Neural cell (in vitro differentiated cells): ENCODE data around the gene TYROBP. TPM values are rescaled to one million over a fixed set of nuclear protein-coding genes. Genes with fewer than 3 reads are reported as not detected.

ENCODE experiments used
- H2AFZ ChIP-seq: fragments of 200-600, 300-800 bp; sonication (generic), shearing (Covaris generic); 2 replicates; pipeline ENCODE4 v1.6.0; 2014; ENCODE audit warnings: low read depth, mild to moderate bottlenecking, antibody characterized with exemption, low read length, moderate library complexity
- H3F3A ChIP-seq: fragments of 200-600 bp; shearing (Covaris generic); 2 replicates; pipeline ENCODE4 v1.6.1; 2016; ENCODE audit warnings: mild to moderate bottlenecking, moderate library complexity, mixed read lengths, antibody characterized with exemption, low read length; ENCODE audit not compliant: insufficient read depth, poor library complexity, severe bottlenecking
- H3K27ac ChIP-seq: fragments of 200-600, 300-800 bp; sonication (generic), shearing (Covaris generic); 2 replicates; pipeline ENCODE4 v1.5.1; 2014; ENCODE audit warnings: mild to moderate bottlenecking, low read length, moderate library complexity
- H3K27me3 ChIP-seq: fragments of 300-800, 200-600 bp; sonication (generic), shearing (Covaris generic); 2 replicates; pipeline ENCODE4 v1.6.0; 2014; ENCODE audit warnings: mild to moderate bottlenecking, low read depth, low read length, moderate library complexity; ENCODE audit not compliant: insufficient read depth
- H3K36me3 ChIP-seq: fragments of 300-800, 200-600 bp; sonication (generic), shearing (Covaris generic); 2 replicates; pipeline ENCODE4 v1.5.1; 2014; ENCODE audit warnings: mild to moderate bottlenecking, antibody characterized with exemption, low read length, moderate library complexity; ENCODE audit not compliant: insufficient read depth
- H3K4me2 ChIP-seq: fragments of 300-800, 200-600 bp; sonication (generic), shearing (Covaris generic); 2 replicates; pipeline ENCODE4 v1.6.0; 2014; ENCODE audit warnings: mild to moderate bottlenecking, low read length
- H3K4me3 ChIP-seq: fragments of 300-800, 200-600 bp; sonication (generic), shearing (Covaris generic); 2 replicates; pipeline ENCODE4 v1.5.1; 2014; ENCODE audit warnings: mild to moderate bottlenecking, low read length, moderate library complexity
- H3K79me2 ChIP-seq: fragments of 200-600 bp; shearing (Covaris generic); replicated peaks from 2 replicates; pipeline ENCODE4 v1.6.0; 2014; ENCODE audit warnings: mild to moderate bottlenecking, low read length, moderate library complexity; ENCODE audit not compliant: insufficient read depth
- H3K9ac ChIP-seq: fragments of 300-800, 200-600 bp; sonication (generic), shearing (Covaris generic); 2 replicates; pipeline ENCODE4 v1.6.1; 2016; ENCODE audit warnings: mild to moderate bottlenecking, low read length, mixed read lengths
- H3K9me2 ChIP-seq: fragments of 200-600 bp; shearing (Covaris generic); 2 replicates; pipeline ENCODE4 v1.6.1; 2016; ENCODE audit warnings: mild to moderate bottlenecking, low read length, mixed read lengths; ENCODE audit not compliant: insufficient read depth
- H3K9me3 ChIP-seq: fragments of 200-600, 300-800 bp; sonication (generic), shearing (Covaris generic); 2 replicates; pipeline ENCODE4 v1.6.1; 2016; ENCODE audit warnings: mild to moderate bottlenecking, mixed run types, low read length, moderate library complexity, mixed read lengths
- H4K20me1 ChIP-seq: fragments of 200-600 bp; shearing (Covaris generic); 2 replicates; pipeline ENCODE4 v1.6.1; 2016; ENCODE audit warnings: mild to moderate bottlenecking, mixed run types; ENCODE audit not compliant: insufficient read depth
- CTCF ChIP-seq: fragments of 450-650 bp; IDR thresholded peaks from 2 replicates; pipeline ENCODE4 v1.5.1; 2014; ENCODE audit warnings: antibody characterized with exemption, mild to moderate bottlenecking, moderate library complexity; ENCODE audit not compliant: poor library complexity, severe bottlenecking
- EP300 ChIP-seq: fragments of 450-650 bp; conservative IDR thresholded peaks from 2 replicates; pipeline ENCODE4 v1.6.1; 2014; ENCODE audit warnings: antibody characterized with exemption, mild to moderate bottlenecking, moderate library complexity; ENCODE audit not compliant: poor library complexity, severe bottlenecking
- EZH2 ChIP-seq: fragments of 200-600, 300-800 bp; shearing (Covaris generic), sonication (generic); IDR thresholded peaks from 2 replicates; pipeline ENCODE4 v1.6.1; 2014; ENCODE audit warnings: antibody characterized with exemption, low read length, borderline replicate concordance, mild to moderate bottlenecking; ENCODE audit not compliant: insufficient read depth, poor library complexity, severe bottlenecking
- MXI1 ChIP-seq: fragments of 450-650 bp; conservative IDR thresholded peaks from 2 replicates; pipeline ENCODE4 v1.6.1; 2014; ENCODE audit warnings: antibody characterized with exemption, mild to moderate bottlenecking; ENCODE audit not compliant: poor library complexity, severe bottlenecking
- POLR2AphosphoS5 ChIP-seq: IDR thresholded peaks from 2 replicates; pipeline ENCODE4 v1.6.1; 2012
- RAD21 ChIP-seq: fragments of 450-650 bp; conservative IDR thresholded peaks from 2 replicates; pipeline ENCODE4 v1.6.1; 2014; ENCODE audit warnings: antibody characterized with exemption, mild to moderate bottlenecking, moderate library complexity
- SMC3 ChIP-seq: fragments of 450-650 bp; conservative IDR thresholded peaks from 2 replicates; pipeline ENCODE4 v1.6.1; 2014; ENCODE audit warnings: antibody characterized with exemption, mild to moderate bottlenecking, moderate library complexity; ENCODE audit not compliant: poor library complexity
- TAF1 ChIP-seq: IDR thresholded peaks from 2 replicates; pipeline ENCODE4 v1.6.1; 2012; ENCODE audit warnings: low read depth
- polyA plus RNA-seq: library from polyadenylated mRNA; depleted of rRNA; stranded (reverse); fragments of >200 nt; gene quantifications from 2 replicates; pipeline ENCODE4 v1.2.3, GENCODE V29; 2014
- TF ChIP-seq, protein P1 (sequence below): IDR thresholded peaks from 2 replicates; pipeline ENCODE4 v1.6.1; 2012; ENCODE audit warnings: borderline replicate concordance

Gene TYROBP
- polyA plus RNA-seq, 1 donor from 2014 or later: not detected

- H2AFZ ChIP-seq: no peak overlapping the region
- H4K20me1 ChIP-seq: no peaks in the 10 kb centered on the region
- peaks cover 10% of the 10 kb centered on the region for H3K27me3 ChIP-seq
- no peaks in the 10 kb centered on the region for H3K36me3 ChIP-seq
- no peak overlapping the region for H3K4me3 ChIP-seq
- no peak overlapping the region for H3K9ac ChIP-seq
- no peaks in the 10 kb centered on the region for H3K79me2 ChIP-seq
- no peak overlapping the region for H3K27ac ChIP-seq
- H3K9me2 ChIP-seq: no peaks in the 10 kb centered on the region
- TF ChIP-seq TAF1 (no peak), POLR2AphosphoS5 (no peak), EZH2 (no peak), SMC3 (no peak), MXI1 (no peak), EP300 (no peak), CTCF (no peak), RAD21 (no peak)
- TF ChIP-seq, protein P1, sequence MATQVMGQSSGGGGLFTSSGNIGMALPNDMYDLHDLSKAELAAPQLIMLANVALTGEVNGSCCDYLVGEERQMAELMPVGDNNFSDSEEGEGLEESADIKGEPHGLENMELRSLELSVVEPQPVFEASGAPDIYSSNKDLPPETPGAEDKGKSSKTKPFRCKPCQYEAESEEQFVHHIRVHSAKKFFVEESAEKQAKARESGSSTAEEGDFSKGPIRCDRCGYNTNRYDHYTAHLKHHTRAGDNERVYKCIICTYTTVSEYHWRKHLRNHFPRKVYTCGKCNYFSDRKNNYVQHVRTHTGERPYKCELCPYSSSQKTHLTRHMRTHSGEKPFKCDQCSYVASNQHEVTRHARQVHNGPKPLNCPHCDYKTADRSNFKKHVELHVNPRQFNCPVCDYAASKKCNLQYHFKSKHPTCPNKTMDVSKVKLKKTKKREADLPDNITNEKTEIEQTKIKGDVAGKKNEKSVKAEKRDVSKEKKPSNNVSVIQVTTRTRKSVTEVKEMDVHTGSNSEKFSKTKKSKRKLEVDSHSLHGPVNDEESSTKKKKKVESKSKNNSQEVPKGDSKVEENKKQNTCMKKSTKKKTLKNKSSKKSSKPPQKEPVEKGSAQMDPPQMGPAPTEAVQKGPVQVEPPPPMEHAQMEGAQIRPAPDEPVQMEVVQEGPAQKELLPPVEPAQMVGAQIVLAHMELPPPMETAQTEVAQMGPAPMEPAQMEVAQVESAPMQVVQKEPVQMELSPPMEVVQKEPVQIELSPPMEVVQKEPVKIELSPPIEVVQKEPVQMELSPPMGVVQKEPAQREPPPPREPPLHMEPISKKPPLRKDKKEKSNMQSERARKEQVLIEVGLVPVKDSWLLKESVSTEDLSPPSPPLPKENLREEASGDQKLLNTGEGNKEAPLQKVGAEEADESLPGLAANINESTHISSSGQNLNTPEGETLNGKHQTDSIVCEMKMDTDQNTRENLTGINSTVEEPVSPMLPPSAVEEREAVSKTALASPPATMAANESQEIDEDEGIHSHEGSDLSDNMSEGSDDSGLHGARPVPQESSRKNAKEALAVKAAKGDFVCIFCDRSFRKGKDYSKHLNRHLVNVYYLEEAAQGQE: no peak
- H3K9me3 ChIP-seq: no peaks in the 10 kb centered on the region
- no peak overlapping the region for H3K4me2 ChIP-seq
- H3F3A ChIP-seq: no peaks in the 10 kb centered on the region
These were observed 734 bp downstream of the TYROBP start for GRCh38 chr19:35907377-35907745.

GRCh38 chr19:35905178-35905727 lies 2.8 kb downstream of the TYROBP start:
- H3K9ac ChIP-seq: no peak overlapping the region
- no peaks in the 10 kb centered on the region for H3K36me3 ChIP-seq
- H3K27ac ChIP-seq: no peak overlapping the region
- TF ChIP-seq CTCF (no peak), POLR2AphosphoS5 (no peak), MXI1 (no peak), EZH2 (no peak), EP300 (no peak), SMC3 (no peak), RAD21 (no peak), TAF1 (no peak)
- TF ChIP-seq, protein P1: no peak
- no peak overlapping the region for H3K4me2 ChIP-seq
- no peak overlapping the region for H2AFZ ChIP-seq
- H3K27me3 ChIP-seq: peaks cover 10% of the 10 kb centered on the region
- H4K20me1 ChIP-seq: no peaks in the 10 kb centered on the region
- H3F3A ChIP-seq: no peaks in the 10 kb centered on the region
- H3K9me3 ChIP-seq: no peaks in the 10 kb centered on the region
- H3K9me2 ChIP-seq: no peaks in the 10 kb centered on the region
- H3K79me2 ChIP-seq: no peaks in the 10 kb centered on the region
- H3K4me3 ChIP-seq: no peak overlapping the region
